ENCODE results near the gene ETNK1. TPM values are rescaled to one million over a fixed set of nuclear protein-coding genes. Genes with fewer than 3 reads are reported as not detected.

Gene ETNK1
- total RNA-seq, 1 experiment from 2014 or later = 25.8 TPM

GRCh38 chr12:22634883-22635282, 9.9 kb downstream of the ETNK1 start:
- no peak for DNase-seq (ENCODE audit: low read depth)

DNA sequence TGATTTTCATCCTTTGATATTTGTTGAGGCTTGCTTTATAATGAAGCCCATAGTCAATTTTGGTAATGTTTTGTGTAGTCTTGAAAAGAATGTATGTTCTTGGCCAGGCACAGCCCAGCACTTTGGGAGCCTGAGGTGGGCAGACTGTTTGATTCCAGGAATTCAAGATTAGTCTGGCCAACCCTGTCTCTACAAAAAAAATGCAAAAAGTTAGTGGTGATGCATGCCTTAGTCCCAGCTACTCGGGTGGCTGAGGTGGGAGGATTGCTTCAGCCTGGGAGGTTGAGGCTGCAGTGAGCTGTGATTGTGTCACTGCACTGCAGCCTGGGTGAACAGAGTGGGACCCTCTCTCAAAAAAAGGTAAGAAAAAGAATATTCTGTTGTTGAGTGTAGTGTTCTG, 10.8 kb downstream of the ETNK1 start:
- DNase-seq (ENCODE audit: low read depth) = no peak

- DNase-seq (ENCODE audit: low read depth) = no peak
Observed at GRCh38 chr12:22640851-22641250, 15.9 kb downstream of the ETNK1 start.

GRCh38 chr12:22641353-22642053, 16.5 kb downstream of the ETNK1 start:
- DNase-seq (ENCODE audit: low read depth) = no peak

DNA sequence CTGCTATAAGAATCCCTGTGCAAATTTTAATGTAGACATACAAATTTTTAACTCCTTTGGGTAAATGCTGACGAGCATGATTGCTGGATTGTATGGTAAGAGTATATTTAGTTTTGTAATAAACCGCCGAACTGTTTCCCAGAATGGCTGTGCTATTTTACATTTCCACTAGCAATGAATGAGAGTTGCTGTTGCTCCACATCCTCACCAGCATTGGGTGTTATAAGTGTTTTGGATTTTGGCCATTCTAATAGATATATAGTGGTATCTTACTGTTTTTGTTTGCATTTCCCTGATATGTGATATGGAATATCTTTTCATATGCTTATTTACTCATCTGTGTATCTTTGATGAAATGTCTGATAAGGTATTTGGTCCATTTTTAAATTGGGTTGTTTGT, 23.7 kb downstream of the ETNK1 start:
- no peak for DNase-seq (ENCODE audit: low read depth)

GRCh38 chr12:22653075-22653474, 28.1 kb downstream of the ETNK1 start:
- DNase-seq (ENCODE audit: low read depth) = no peak

- no peak for DNase-seq (ENCODE audit: low read depth)
Observed at GRCh38 chr12:22653791-22654190, 28.8 kb downstream of the ETNK1 start.

DNA sequence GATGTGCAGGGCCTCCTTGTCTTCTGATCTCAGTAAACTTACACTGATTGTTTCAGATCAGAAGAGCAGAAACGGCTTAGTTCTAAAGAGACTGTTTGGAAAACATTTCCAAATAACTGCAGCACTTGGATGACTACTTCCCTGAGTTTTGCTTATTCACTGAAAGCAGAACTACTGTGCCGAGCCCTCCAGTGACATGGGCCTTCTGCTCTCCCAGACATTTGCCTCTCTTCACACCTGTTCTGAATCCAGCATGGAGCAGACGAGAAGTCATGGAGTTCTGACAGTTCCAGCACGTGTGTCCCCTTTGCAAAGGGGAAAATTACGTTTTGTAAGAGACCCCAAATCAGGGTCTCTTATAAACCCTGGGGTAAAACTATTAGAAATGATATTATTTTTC, 31.4 kb downstream of the ETNK1 start:
- peak; percentile 17 for DNase-seq (ENCODE audit: low read depth)

- DNase-seq (ENCODE audit: low read depth) = peak; percentile 45
Observed at GRCh38 chr12:22656831-22657230, 31.9 kb downstream of the ETNK1 start.

- peak; percentile 24 for DNase-seq (ENCODE audit: low read depth)
Observed at GRCh38 chr12:22657538-22657937, 32.6 kb downstream of the ETNK1 start.

- DNase-seq (ENCODE audit: low read depth) = peak; percentile 75
Observed at GRCh38 chr12:22658214-22658613, 33.2 kb downstream of the ETNK1 start.

GRCh38 chr12:22662356-22662755, 37.4 kb downstream of the ETNK1 start:
- DNase-seq (ENCODE audit: low read depth) = no peak

GRCh38 chr12:22665476-22665875, 40.5 kb downstream of the ETNK1 start:
- DNase-seq (ENCODE audit: low read depth) = no peak

- no peak for DNase-seq (ENCODE audit: low read depth)
Observed at GRCh38 chr12:22667122-22667521, 42.2 kb downstream of the ETNK1 start.

DNA sequence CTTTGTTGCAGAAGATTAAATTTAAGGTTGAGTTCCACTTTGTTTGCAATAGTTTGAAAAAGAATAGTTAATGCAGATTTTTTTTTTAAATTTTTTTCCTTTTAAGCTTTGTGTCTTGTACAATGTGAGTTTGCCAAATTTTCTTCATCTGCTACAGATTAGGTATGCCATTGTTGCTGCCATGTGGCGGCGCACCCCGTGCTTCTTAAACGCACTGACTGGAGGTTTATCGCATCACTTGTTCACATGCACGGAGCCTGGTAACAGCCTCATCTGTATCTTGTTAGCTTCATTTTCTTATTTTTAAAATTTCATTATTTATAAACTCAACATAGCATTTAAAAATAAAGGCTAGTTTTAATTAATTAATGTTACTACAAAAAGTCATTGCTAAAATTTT, 43.5 kb downstream of the ETNK1 start:
- DNase-seq (ENCODE audit: low read depth) = no peak

DNA sequence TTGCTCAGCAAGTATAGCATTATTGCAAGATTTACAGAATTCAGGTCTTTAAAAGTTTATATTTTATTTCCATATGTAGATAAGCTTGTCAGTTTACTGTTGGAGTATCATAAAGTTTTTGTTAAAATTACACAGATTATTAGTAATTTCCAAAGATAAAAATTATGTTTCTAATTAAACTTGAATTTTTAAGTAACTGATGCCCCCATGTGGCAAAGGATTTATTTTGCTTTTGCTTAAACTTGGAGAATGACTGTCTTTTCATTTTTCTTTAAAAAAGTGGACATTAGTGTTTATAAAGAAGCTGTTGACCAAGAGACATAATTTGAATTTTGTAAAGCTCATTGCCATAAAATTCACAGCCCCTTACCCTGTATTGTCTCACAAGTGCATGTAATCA, 45.8 kb downstream of the ETNK1 start:
- no peak for DNase-seq (ENCODE audit: low read depth)

GRCh38 chr12:22672951-22673350, 48.0 kb downstream of the ETNK1 start:
- DNase-seq (ENCODE audit: low read depth) = peak; percentile 62

GRCh38 chr12:22677781-22678574, 53.0 kb downstream of the ETNK1 start:
- DNase-seq (ENCODE audit: low read depth) = no peak

DNA sequence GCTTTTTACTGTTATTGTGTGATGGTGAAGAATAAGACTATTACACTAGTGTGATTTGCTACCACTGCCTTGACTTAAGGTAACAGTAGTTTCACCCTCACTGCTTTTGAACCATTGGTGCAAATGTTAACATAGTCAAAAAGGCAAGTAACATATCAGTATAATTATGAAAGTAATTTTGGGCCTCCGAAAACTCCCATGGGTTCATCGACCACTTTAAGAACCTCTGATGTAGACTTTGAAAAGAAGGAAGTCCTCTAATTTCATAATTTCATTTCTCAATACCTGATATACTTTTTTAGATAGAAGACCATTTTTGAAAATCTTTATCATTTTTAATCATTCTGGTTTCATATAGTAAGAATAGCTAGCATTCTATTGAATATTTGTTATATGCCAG, 57.7 kb downstream of the ETNK1 start:
- DNase-seq (ENCODE audit: low read depth) = no peak

- no peak for DNase-seq (ENCODE audit: low read depth)
Observed at GRCh38 chr12:22683131-22683530, 58.2 kb downstream of the ETNK1 start.

- DNase-seq (ENCODE audit: low read depth) = peak; percentile 50
Observed at GRCh38 chr12:22684140-22685118, 59.5 kb downstream of the ETNK1 start.

GRCh38 chr12:22686193-22686592, 61.2 kb downstream of the ETNK1 start:
- DNase-seq (ENCODE audit: low read depth) = no peak

Measured in LHCN-M2 (cell line).